HCT116 (cell line): ENCODE measurements around the gene C11orf91. TPM values are rescaled to one million over a fixed set of nuclear protein-coding genes. Genes with fewer than 3 reads are reported as not detected.

Experiments
- ATAC-seq: fragments of 200-7000 bp; cut with Tn5 transposase; 2 replicates; pipeline ENCODE4 v1.9.1; 2020; ENCODE audit warnings: mild to moderate bottlenecking, moderate library complexity
- BruUV-seq: library from RNA; stranded (reverse); fragments of 400-500 nt; replicated peaks from 2 replicates; lab custom pipeline; 2021; lab: Mats Ljungman, UMichigan
- CTCF ChIA-PET: fragments of 300-600 bp; sonication (Branson Sonifier 250); formaldehyde crosslinking; loops from one replicate; lab custom pipeline; 2021; ENCODE audit warnings: antibody characterized with exemption; lab: Charles Lee
- POLR2A ChIA-PET: fragments of 300-600, 350-600 bp; sonication (Branson Sonifier 250); formaldehyde crosslinking; loops from one replicate; lab custom pipeline; 2021; ENCODE audit warnings: antibody characterized with exemption; lab: Charles Lee
- RAD21 ChIA-PET, 2 experiments: fragments of 300-600 bp; sonication (Branson Sonifier 250); formaldehyde crosslinking; loops; one replicate each; lab custom pipeline; 2023; ENCODE audit warnings: low total read pairs in 2 of 2; ENCODE audit not compliant: uncharacterized antibody in 2 of 2, unreplicated experiment in 2 of 2, low non-redundant PET in 1 of 2; lab: Charles Lee
- DNase-seq: peaks from one replicate; pipeline ENCODE4 v3.0.0-alpha.2; 2010; ENCODE audit warnings: low read depth, low spot score
- H2AFZ ChIP-seq: fragments of 200-600 bp; shearing (Covaris generic), sonication (generic); 2 replicates; pipeline ENCODE4 v1.6.1; 2017; ENCODE audit warnings: low read depth, mixed run types, mixed read lengths, antibody characterized with exemption, low read length; ENCODE audit not compliant: poor library complexity, severe bottlenecking
- H3K27ac ChIP-seq: 2 replicates; pipeline ENCODE4 v1.5.1; 2012; ENCODE audit warnings: low read depth, low read length
- H3K27me3 ChIP-seq: fragments of 200-600 bp; sonication (generic); 2 replicates; pipeline ENCODE4 v1.6.1; 2016; ENCODE audit warnings: mixed run types, low read length, mixed read lengths; ENCODE audit not compliant: insufficient read depth
- H3K36me3 ChIP-seq, 2 experiments: fragments of 200-500 bp in 1 of 2; fragments of 200-600 bp in 1 of 2; sonication (Bioruptor generic) in 1 of 2; sonication (generic) in 1 of 2; 2 replicates each; pipeline versions ENCODE4 v1.5.1 to v1.6.1; 2014 to 2016; ENCODE audit warnings: low read length in 2 of 2, inconsistent platforms in 1 of 2, mixed read lengths in 1 of 2, mixed run types in 1 of 2; ENCODE audit not compliant: insufficient read depth in 2 of 2, control insufficient read depth in 1 of 2
- H3K4me1 ChIP-seq, 2 experiments: fragments of 200-600 bp in 1 of 2; sonication (generic) in 1 of 2; 2 replicates each; pipeline versions ENCODE4 v1.5.1 to v1.6.1; 2012 to 2017; ENCODE audit warnings: low read length in 2 of 2, inconsistent platforms in 1 of 2, mild to moderate bottlenecking in 1 of 2, mixed read lengths in 1 of 2, mixed run types in 1 of 2, moderate library complexity in 1 of 2; ENCODE audit not compliant: insufficient read depth in 2 of 2, control insufficient read depth in 1 of 2
- H3K4me2 ChIP-seq: fragments of 200-600 bp; sonication (generic); 2 replicates; pipeline ENCODE4 v1.6.1; 2017; ENCODE audit warnings: mixed run types, low read length, mixed read lengths
- H3K4me3 ChIP-seq, 2 experiments: fragments of 200-600 bp in 1 of 2; sonication (generic) in 1 of 2; replicated peaks in 1 of 2; 2 replicates each; pipeline ENCODE4 v1.5.1; 2011 to 2016; ENCODE audit warnings: low read length in 2 of 2, control low read depth in 1 of 2, low read depth in 1 of 2, mild to moderate bottlenecking in 1 of 2, mixed read lengths in 1 of 2, mixed run types in 1 of 2
- H3K79me2 ChIP-seq: fragments of 200-600 bp; sonication (generic); 2 replicates; pipeline ENCODE4 v1.6.1; 2017; ENCODE audit warnings: mild to moderate bottlenecking, mixed run types, low read length, moderate library complexity, mixed read lengths; ENCODE audit not compliant: insufficient read depth
- H3K9ac ChIP-seq: fragments of 200-600 bp; sonication (generic); 2 replicates; pipeline ENCODE4 v1.6.1; 2016; ENCODE audit warnings: low read length, mixed read lengths
- H3K9me2 ChIP-seq: fragments of 200-600 bp; sonication (generic), shearing (Covaris generic); 2 replicates; pipeline ENCODE4 v1.6.1; 2017; ENCODE audit warnings: mixed run types, mild to moderate bottlenecking, moderate library complexity; ENCODE audit not compliant: insufficient read depth
- H3K9me3 ChIP-seq, 2 experiments: fragments of 200-500 bp in 1 of 2; fragments of 200-600 bp in 1 of 2; sonication (Bioruptor generic) in 1 of 2; sonication (generic) in 1 of 2; 2 replicates each; pipeline ENCODE4 v1.6.1; 2014 to 2017; ENCODE audit warnings: low read length in 2 of 2, mixed read lengths in 2 of 2, inconsistent platforms in 1 of 2, low read depth in 1 of 2, mild to moderate bottlenecking in 1 of 2, mixed run types in 1 of 2, moderate library complexity in 1 of 2; ENCODE audit not compliant: control insufficient read depth in 1 of 2, insufficient read depth in 1 of 2
- H4K20me1 ChIP-seq: fragments of 200-600 bp; sonication (generic), shearing (Covaris generic); 2 replicates; pipeline ENCODE4 v1.6.1; 2017; ENCODE audit warnings: mixed run types, mild to moderate bottlenecking, moderate library complexity; ENCODE audit not compliant: insufficient read depth
- EGR1 ChIP-seq: IDR thresholded peaks from 2 replicates; pipeline ENCODE4 v1.6.1; 2012; ENCODE audit warnings: low read depth
- ELF1 ChIP-seq: IDR thresholded peaks from 2 replicates; pipeline ENCODE4 v1.6.1; 2012; ENCODE audit warnings: low read depth, borderline replicate concordance
- EZH2phosphoT487 ChIP-seq: fragments of 200-600 bp; IDR thresholded peaks from 2 replicates; pipeline ENCODE4 v1.6.1; 2018; ENCODE audit warnings: antibody characterized with exemption, borderline replicate concordance
- RAD21 ChIP-seq: IDR thresholded peaks from 2 replicates; pipeline ENCODE4 v1.6.1; 2012; ENCODE audit warnings: low read depth, mild to moderate bottlenecking
- SIN3A ChIP-seq: IDR thresholded peaks from 2 replicates; pipeline ENCODE4 v1.6.1; 2012; ENCODE audit warnings: low read depth
- SRF ChIP-seq: IDR thresholded peaks from 2 replicates; pipeline ENCODE4 v1.6.1; 2012; ENCODE audit warnings: low read depth
- YY1 ChIP-seq: IDR thresholded peaks from 2 replicates; pipeline ENCODE4 v1.6.1; 2011; ENCODE audit warnings: low read length, low read depth, moderate library complexity, mild to moderate bottlenecking; ENCODE audit not compliant: insufficient replicate concordance; ENCODE audit errors: extremely low read depth
- intact Hi-C: fragments of 100-400 bp; cut with micrococcal nuclease; formaldehyde crosslinking; loops from 2 replicates; pipeline ENCODE4 v1.10.0; 2022
- total RNA-seq: library from RNA; stranded (reverse); gene quantifications from one replicate; pipeline ENCODE4 v1.2.1, GENCODE V29; 2021; ENCODE audit not compliant: unreplicated experiment
- TF ChIP-seq, protein P1 (sequence below), 3 experiments: fragments of 200-600 bp in 1 of 3; sonication (generic) in 1 of 3; IDR thresholded peaks in 2 of 3; conservative IDR thresholded peaks in 1 of 3; 2 replicates each; pipeline ENCODE4 v1.5.1; 2012 to 2017; ENCODE audit warnings: low read depth in 2 of 3, low read length in 2 of 3, antibody characterized with exemption in 1 of 3, borderline replicate concordance in 1 of 3, control low read depth in 1 of 3, mild to moderate bottlenecking in 1 of 3, mixed read lengths in 1 of 3, mixed run types in 1 of 3, moderate library complexity in 1 of 3; ENCODE audit not compliant: insufficient read depth in 1 of 3
- TF ChIP-seq, protein P2 (sequence below): IDR thresholded peaks from 2 replicates; pipeline ENCODE4 v1.6.1; 2012

C11orf91 gene
- total RNA-seq, 1 experiment from 2014 or later, result 0.54 TPM

DNA sequence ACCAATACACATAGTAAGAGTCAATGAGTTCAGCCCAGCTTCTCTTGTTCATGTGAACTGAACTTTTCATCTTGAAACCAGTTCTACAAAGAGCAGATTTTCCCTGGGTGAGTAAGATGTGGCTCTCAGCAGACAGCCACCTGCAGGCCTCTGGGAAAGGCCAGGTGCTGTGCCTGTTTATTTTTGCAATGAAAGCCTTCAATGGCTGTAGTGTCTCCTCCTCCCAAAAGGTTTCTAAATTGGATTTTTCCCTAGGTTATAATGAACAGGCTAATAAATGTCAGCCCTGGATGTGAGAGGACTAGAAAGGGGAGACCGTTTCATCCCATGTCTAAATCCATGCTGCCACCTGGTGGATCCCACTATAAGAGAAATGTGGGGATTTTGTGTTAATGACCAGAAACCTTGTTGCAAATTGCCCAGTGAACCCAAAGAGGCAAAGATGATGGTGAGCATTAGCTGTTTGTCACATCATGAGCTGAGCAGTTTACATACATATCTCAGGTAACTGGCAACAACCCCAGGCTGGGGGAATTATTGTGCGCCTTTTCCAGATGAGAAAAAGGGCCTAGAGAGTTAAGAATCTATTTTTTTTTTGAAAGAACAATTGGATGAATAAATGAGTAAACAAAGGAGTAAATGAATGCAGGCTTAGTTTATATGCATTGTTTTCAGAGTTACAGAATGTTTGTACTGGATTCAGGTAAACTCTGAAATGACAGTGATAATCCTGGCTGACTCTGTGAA, 12.7 kb downstream of the C11orf91 start:
- ATAC-seq, result peak; percentile 43
- ChIA-PET POLR2A (interaction anchor here (0.5 kb wide), 1 partner anchor 489 kb away, joined by 10 read pairs; no protein-coding TSS in a partner anchor), RAD21 (no interaction called here), CTCF (interaction anchor here (0.6 to 8.4 kb wide), 6 partner anchors 9 to 325 kb away, joined by 3 to 57 read pairs (median 6); no protein-coding TSS in a partner anchor)
- peak; percentile 60 for DNase-seq
- Histone ChIP-seq H2AFZ (peak overlapping the region; percentile 46), H4K20me1 (no peaks in the 10 kb centered on the region), H3K27ac (no peak overlapping the region), H3K4me1 (peaks cover 29 to 56% of the 10 kb centered on the region in 2 experiments), H3K4me3 (no peak overlapping the region), H3K9me3 (no peaks in the 10 kb centered on the region), H3K9me2 (no peaks in the 10 kb centered on the region), H3K9ac (no peak overlapping the region), H3K36me3 (no peaks in the 10 kb centered on the region), H3K27me3 (no peaks in the 10 kb centered on the region), H3K4me2 (no peak overlapping the region), H3K79me2 (no peaks in the 10 kb centered on the region)
- TF ChIP-seq, protein P1, sequence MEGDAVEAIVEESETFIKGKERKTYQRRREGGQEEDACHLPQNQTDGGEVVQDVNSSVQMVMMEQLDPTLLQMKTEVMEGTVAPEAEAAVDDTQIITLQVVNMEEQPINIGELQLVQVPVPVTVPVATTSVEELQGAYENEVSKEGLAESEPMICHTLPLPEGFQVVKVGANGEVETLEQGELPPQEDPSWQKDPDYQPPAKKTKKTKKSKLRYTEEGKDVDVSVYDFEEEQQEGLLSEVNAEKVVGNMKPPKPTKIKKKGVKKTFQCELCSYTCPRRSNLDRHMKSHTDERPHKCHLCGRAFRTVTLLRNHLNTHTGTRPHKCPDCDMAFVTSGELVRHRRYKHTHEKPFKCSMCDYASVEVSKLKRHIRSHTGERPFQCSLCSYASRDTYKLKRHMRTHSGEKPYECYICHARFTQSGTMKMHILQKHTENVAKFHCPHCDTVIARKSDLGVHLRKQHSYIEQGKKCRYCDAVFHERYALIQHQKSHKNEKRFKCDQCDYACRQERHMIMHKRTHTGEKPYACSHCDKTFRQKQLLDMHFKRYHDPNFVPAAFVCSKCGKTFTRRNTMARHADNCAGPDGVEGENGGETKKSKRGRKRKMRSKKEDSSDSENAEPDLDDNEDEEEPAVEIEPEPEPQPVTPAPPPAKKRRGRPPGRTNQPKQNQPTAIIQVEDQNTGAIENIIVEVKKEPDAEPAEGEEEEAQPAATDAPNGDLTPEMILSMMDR (IDR thresholded peaks at IDR 0.05 in 2 of 3, conservative IDR thresholded peaks at IDR 0.05 in 1 of 3; ENCODE audit: borderline replicate concordance in 1 of 3, insufficient read depth in 1 of 3, low read depth in 2 of 3, low read length in 2 of 3), result peak; percentile 70 to 90 (median 88); a peak in 5 of 6 replicates
- TF ChIP-seq ELF1 (no peak), EZH2phosphoT487 (no peak), EGR1 (no peak), RAD21 (peak; percentile 98), YY1 (peak; percentile 38), SRF (no peak), SIN3A (no peak)
- TF ChIP-seq, protein P2, sequence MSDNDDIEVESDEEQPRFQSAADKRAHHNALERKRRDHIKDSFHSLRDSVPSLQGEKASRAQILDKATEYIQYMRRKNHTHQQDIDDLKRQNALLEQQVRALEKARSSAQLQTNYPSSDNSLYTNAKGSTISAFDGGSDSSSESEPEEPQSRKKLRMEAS, result no peak
- BruUV-seq, result no TSS peak
- intact Hi-C loops, result loop anchor here (1.0 to 10.0 kb wide), 5 partner anchors 145 to 973 kb away; no protein-coding TSS in a partner anchor
